ENCODE results near the gene PGM2L1. TPM values are rescaled to one million over a fixed set of nuclear protein-coding genes. Genes with fewer than 3 reads are reported as not detected.

Gene PGM2L1
- polyA plus RNA-seq (2013, experiment 1 of 4), result 7.3 TPM
- 9.8 TPM for polyA plus RNA-seq (2013, experiment 2 of 4)
- polyA plus RNA-seq (2013, experiment 3 of 4), result 6.5 TPM
- 7.3 TPM for polyA plus RNA-seq (2013, experiment 4 of 4)

DNA sequence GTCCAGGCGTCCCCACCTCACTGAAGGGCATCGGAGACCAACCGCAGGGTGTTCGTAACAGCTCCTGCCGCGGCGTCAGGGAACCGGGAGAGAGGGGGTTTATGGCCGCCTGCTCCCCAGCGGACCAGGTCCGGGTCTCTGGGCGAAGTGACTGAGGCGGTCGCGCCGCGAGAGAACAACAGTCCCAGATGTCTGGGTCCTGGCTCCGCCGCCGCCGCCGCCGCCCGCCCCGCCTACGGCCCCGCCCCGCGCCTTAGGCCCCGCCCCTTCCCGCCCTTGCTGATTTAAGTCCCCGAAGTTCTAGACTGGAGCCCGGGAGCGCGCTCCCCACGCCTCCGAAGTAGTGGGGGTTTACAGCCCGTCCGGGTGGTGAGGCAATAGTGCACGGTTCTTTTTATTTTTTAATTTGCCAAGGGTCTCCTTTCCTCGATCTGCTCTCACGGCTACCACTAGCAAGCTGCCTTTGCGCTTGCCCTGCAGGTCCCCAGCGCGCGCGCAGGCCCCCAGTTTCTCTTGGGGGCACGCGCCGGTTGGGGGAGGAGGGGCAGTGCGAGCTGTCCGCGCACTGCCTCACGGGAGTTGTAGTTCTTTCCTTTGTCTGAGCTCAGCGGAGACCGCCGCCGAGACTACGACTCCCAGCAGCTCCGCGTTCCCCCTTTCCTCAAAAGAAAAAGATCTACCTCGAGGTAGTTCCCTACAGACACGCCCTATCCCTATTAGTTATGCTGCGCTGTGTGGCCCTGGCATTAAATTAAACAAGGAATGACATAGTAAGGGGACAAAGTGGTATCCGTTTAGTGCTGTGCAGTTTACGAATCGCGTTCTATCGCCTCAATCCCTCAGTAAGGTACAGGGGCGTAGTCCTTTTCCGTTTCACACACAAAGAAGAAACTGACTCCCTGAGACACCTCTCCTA lies at the start of gene PGM2L1:
TSS of gene PGM2L1 (minus strand) at position 190 of the 916 bp plus-strand sequence. CDS start 272 bp downstream, outside the sequence.
- WGBS, 2 experiments, result 1% methylated on average over 71 of the region's 71 CpGs
- Histone ChIP-seq H3K9me3 (ENCODE audit: control insufficient read depth, low read length) (no peaks in the 10 kb centered on the region), H3K36me3 (ENCODE audit: control insufficient read depth, insufficient read depth, low read length) (no peaks in the 10 kb centered on the region), H3K4me1 (ENCODE audit: control insufficient read depth, insufficient read depth, low read length) (no peaks in the 10 kb centered on the region), H3K27me3 (ENCODE audit: control insufficient read depth, insufficient read depth, low read length, poor library complexity, severe bottlenecking) (no peaks in the 10 kb centered on the region), H3K27ac (ENCODE audit: insufficient read depth, low read depth, low read length, poor library complexity, severe bottlenecking) (peak within 1 kb of the TSS; percentile 27), H3K4me3 (ENCODE audit: insufficient read depth, low read depth, low read length) (peak within 1 kb of the TSS; percentile 79)

DNA sequence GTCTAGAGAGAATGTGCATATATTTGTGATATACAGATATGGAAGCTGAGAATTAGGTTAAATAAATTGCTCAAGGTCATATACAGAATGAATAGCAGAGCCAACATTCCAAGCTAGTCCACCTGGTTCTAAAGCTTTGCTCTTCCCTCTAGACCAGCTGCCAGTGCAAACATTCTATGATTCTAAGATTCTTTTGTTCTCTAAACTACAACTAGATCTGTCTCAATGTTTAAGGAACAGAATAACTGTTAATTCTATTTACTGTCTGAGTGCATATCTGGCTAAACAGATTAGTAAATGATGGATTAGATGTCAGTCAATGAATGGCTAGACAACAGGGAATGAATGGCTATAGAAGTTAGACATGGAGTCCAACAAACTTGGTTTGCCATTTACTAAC lies 49.5 kb upstream of the PGM2L1 start:
- no peaks in the 10 kb centered on the region for H3K36me3 ChIP-seq (ENCODE audit: control insufficient read depth, insufficient read depth, low read length)
- peaks cover 8% of the 10 kb centered on the region for H3K4me1 ChIP-seq (ENCODE audit: control insufficient read depth, insufficient read depth, low read length)
- no peaks in the 10 kb centered on the region for H3K9me3 ChIP-seq (ENCODE audit: control insufficient read depth, low read length)
- no peaks in the 10 kb centered on the region for H3K27me3 ChIP-seq (ENCODE audit: control insufficient read depth, insufficient read depth, low read length, poor library complexity, severe bottlenecking)
- no peak overlapping the region for H3K27ac ChIP-seq (ENCODE audit: insufficient read depth, low read depth, low read length, poor library complexity, severe bottlenecking)
- H3K4me3 ChIP-seq (ENCODE audit: insufficient read depth, low read depth, low read length), result no peak overlapping the region

DNA sequence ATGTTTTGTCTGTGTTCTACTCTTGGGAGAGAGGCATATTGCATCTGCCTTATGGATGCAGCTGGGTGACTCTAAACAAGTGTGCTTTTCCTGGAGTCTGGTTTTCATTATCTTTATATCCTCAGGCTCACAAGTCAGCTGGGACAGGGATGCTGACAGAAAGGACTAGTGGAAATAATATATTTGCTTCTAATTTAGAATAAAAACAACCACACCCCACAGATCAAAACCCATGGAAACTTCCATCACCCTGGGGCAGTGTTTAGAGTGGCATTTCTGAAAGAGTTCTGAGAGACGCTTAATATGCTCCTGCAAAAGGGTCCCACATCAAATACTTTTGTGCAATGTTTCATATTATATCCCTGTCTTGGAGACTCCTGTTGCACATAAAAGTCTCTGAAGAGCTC lies 48.3 kb upstream of the PGM2L1 start:
- no peaks in the 10 kb centered on the region for H3K27me3 ChIP-seq (ENCODE audit: control insufficient read depth, insufficient read depth, low read length, poor library complexity, severe bottlenecking)
- no peak overlapping the region for H3K27ac ChIP-seq (ENCODE audit: insufficient read depth, low read depth, low read length, poor library complexity, severe bottlenecking)
- 89 to 92% methylated on average over 1 of the region's 1 CpG for WGBS, 2 experiments
- H3K4me3 ChIP-seq (ENCODE audit: insufficient read depth, low read depth, low read length), result no peak overlapping the region
- no peaks in the 10 kb centered on the region for H3K36me3 ChIP-seq (ENCODE audit: control insufficient read depth, insufficient read depth, low read length)
- H3K4me1 ChIP-seq (ENCODE audit: control insufficient read depth, insufficient read depth, low read length), result peaks cover 8% of the 10 kb centered on the region
- H3K9me3 ChIP-seq (ENCODE audit: control insufficient read depth, low read length), result no peaks in the 10 kb centered on the region

DNA sequence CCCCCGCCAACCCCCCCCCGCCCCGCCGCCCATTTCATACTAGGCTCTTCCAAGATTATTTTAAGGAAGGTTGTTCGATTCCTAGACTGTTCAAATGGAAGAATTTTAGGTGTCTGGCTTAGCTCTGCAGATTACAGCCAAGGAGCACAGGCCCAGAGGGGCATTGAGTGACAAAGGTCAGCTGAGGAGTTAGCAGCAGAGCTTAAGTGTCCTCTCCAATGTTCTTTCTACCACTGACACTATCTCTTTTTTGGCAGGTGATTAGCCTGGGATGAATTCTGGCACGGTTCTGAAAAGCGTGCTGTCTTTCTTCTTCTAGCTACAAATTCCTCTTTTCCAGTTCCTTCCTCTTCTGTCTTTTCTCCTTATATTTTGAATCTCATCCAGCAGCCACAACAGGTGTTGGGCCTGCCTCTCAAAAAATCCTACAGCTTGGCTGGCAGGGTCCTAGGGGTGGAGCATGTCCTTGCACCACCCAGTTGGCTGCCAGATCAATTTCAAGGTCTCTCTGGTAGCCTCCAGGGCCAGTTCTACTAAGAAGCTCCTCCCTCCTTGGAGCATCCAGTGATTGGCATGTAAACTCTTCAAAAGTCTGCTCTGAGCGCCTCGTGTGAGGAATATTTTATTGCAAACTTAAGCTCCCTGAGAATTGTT lies 46.1 kb upstream of the PGM2L1 start:
- 89 to 94% methylated on average over 6 to 9 of the region's 9 CpGs for whole genome bisulfite sequencing, 2 experiments
- H3K27ac ChIP-seq (ENCODE audit: insufficient read depth, low read depth, low read length, poor library complexity, severe bottlenecking), result no peak overlapping the region
- no peak overlapping the region for H3K4me3 ChIP-seq (ENCODE audit: insufficient read depth, low read depth, low read length)
- H3K36me3 ChIP-seq (ENCODE audit: control insufficient read depth, insufficient read depth, low read length), result no peaks in the 10 kb centered on the region
- no peaks in the 10 kb centered on the region for H3K9me3 ChIP-seq (ENCODE audit: control insufficient read depth, low read length)
- no peaks in the 10 kb centered on the region for H3K27me3 ChIP-seq (ENCODE audit: control insufficient read depth, insufficient read depth, low read length, poor library complexity, severe bottlenecking)
- peaks cover 8% of the 10 kb centered on the region for H3K4me1 ChIP-seq (ENCODE audit: control insufficient read depth, insufficient read depth, low read length)

DNA sequence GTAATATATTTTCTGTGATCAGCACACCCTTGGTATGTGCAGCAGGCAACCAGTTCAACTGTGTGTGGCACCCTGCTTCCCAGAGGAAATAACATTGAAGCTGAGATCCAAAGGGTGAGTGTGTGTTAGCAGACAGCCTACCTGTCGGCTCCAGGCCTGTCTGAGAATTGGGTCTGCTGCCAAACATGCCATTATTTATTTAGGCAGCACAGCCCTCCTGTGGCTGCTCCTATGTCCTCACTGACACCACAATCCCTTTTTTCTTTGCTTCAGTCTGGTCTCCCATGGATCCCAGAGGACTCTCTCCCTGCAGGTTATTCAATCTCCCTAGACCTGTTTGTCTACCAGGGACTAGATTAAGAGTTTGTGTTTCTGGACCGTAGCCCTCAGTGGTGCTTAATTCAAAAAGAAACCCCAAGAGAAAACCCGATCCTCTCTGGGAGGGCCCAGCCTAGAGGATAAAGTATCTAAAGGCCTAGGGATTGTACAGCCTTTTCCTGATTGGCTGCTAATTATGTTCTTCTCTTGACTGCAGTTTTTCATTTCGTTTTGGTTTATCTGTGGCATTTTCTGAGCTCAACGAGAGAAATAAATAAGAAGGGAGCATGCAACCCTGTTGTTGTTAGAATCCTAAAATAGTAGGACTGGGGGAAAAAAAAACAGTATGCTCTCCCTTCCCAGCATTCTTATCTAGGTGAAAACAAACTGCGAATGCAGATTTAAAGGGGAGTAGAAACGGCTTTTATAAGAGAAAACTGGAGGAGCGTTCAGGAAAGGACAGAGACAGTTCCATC lies 45.0 kb upstream of the PGM2L1 start:
- no peak overlapping the region for H3K27ac ChIP-seq (ENCODE audit: insufficient read depth, low read depth, low read length, poor library complexity, severe bottlenecking)
- 63% methylated on average over 8 of the region's 8 CpGs for WGBS, 2 experiments
- H3K27me3 ChIP-seq (ENCODE audit: control insufficient read depth, insufficient read depth, low read length, poor library complexity, severe bottlenecking), result no peaks in the 10 kb centered on the region
- peaks cover 8% of the 10 kb centered on the region for H3K4me1 ChIP-seq (ENCODE audit: control insufficient read depth, insufficient read depth, low read length)
- no peaks in the 10 kb centered on the region for H3K9me3 ChIP-seq (ENCODE audit: control insufficient read depth, low read length)
- H3K36me3 ChIP-seq (ENCODE audit: control insufficient read depth, insufficient read depth, low read length), result no peaks in the 10 kb centered on the region
- no peak overlapping the region for H3K4me3 ChIP-seq (ENCODE audit: insufficient read depth, low read depth, low read length)

DNA sequence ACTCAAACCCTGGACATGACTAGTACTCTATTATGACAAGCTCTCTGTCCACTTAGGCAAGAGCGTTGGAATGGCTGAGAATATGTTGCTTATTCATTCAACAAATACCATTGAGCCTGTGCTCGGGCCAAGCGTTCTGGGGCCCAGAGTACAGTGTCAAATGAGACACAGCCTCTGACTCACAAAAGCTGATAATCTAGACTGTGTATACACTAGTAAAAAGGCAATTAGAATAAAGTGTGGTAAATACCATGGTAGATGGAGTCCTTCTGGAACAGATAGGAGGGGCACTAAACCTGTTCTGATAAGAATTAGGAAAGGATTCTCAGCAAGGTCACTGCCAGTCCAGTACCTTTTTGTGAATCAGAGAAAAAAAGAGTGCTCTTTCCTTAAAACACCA lies 44.4 kb upstream of the PGM2L1 start:
- no peaks in the 10 kb centered on the region for H3K9me3 ChIP-seq (ENCODE audit: control insufficient read depth, low read length)
- no peaks in the 10 kb centered on the region for H3K36me3 ChIP-seq (ENCODE audit: control insufficient read depth, insufficient read depth, low read length)
- peaks cover 8% of the 10 kb centered on the region for H3K4me1 ChIP-seq (ENCODE audit: control insufficient read depth, insufficient read depth, low read length)
- WGBS, 2 experiments, result 86 to 90% methylated on average over 3 of the region's 3 CpGs
- no peaks in the 10 kb centered on the region for H3K27me3 ChIP-seq (ENCODE audit: control insufficient read depth, insufficient read depth, low read length, poor library complexity, severe bottlenecking)
- no peak overlapping the region for H3K27ac ChIP-seq (ENCODE audit: insufficient read depth, low read depth, low read length, poor library complexity, severe bottlenecking)
- H3K4me3 ChIP-seq (ENCODE audit: insufficient read depth, low read depth, low read length), result no peak overlapping the region

DNA sequence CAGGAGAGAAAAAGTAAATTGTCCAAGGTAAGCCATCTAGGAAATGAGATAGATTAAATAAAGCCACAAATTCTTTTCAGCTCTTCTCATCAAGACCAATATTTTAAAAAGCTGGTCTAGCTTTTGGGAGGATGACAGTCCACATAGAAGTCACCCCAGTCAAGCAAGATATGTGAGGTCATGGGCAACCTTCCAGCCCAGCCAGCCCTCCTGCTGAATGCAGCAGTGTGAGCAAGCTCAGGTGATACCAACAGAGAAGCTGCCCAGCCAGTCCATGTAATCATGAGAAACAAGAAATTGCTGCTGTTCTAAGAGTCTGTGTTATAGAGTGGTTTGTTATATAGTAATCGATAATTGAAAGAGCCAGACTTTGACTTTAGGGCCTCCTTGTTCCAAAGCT lies 40.4 kb upstream of the PGM2L1 start:
- no CpG with 5 or more reads among the region's 1 CpG for WGBS, 2 experiments

DNA sequence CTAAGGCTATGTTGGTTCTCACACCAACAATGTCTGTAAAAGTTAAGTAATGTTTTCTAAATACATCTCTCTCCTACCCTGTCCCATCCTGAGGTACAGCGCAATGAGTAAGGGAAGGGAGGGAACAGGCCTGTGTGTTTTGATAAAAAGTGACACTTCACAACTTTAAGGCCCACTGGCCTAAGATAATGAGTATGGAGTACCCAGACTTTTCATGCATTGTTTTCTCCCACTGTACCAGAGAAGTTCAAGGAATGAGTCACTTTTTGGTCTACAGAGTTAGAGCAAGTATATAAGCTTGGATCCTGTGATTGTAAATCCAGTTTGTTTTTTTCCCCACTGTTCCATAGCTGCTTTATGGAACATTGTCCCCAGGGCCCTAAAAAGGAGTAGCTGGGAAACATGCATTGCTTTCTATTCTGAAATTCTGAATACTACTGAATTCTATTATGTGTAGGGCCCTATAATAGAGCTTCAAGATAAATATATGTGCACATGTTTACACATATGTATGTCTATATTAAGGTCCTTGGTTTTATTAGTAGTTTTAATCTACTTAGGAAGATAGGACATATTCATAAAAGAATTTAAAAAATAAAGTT lies 39.3 kb upstream of the PGM2L1 start:
- Histone ChIP-seq H3K27ac (ENCODE audit: insufficient read depth, low read depth, low read length, poor library complexity, severe bottlenecking) (no peak overlapping the region), H3K27me3 (ENCODE audit: control insufficient read depth, insufficient read depth, low read length, poor library complexity, severe bottlenecking) (no peaks in the 10 kb centered on the region), H3K4me3 (ENCODE audit: insufficient read depth, low read depth, low read length) (no peak overlapping the region), H3K4me1 (ENCODE audit: control insufficient read depth, insufficient read depth, low read length) (no peaks in the 10 kb centered on the region), H3K36me3 (ENCODE audit: control insufficient read depth, insufficient read depth, low read length) (no peaks in the 10 kb centered on the region), H3K9me3 (ENCODE audit: control insufficient read depth, low read length) (no peaks in the 10 kb centered on the region)
- WGBS, 2 experiments, result 100% methylated on average over 1 of the region's 1 CpG

More for the DNA sequence above, 40.4 kb upstream of the PGM2L1 start:
- H3K27me3 ChIP-seq (ENCODE audit: control insufficient read depth, insufficient read depth, low read length, poor library complexity, severe bottlenecking), result no peaks in the 10 kb centered on the region
- no peak overlapping the region for H3K4me3 ChIP-seq (ENCODE audit: insufficient read depth, low read depth, low read length)
- no peaks in the 10 kb centered on the region for H3K36me3 ChIP-seq (ENCODE audit: control insufficient read depth, insufficient read depth, low read length)
- no peak overlapping the region for H3K27ac ChIP-seq (ENCODE audit: insufficient read depth, low read depth, low read length, poor library complexity, severe bottlenecking)
- H3K4me1 ChIP-seq (ENCODE audit: control insufficient read depth, insufficient read depth, low read length), result peaks cover 8% of the 10 kb centered on the region
- H3K9me3 ChIP-seq (ENCODE audit: control insufficient read depth, low read length), result no peaks in the 10 kb centered on the region

DNA sequence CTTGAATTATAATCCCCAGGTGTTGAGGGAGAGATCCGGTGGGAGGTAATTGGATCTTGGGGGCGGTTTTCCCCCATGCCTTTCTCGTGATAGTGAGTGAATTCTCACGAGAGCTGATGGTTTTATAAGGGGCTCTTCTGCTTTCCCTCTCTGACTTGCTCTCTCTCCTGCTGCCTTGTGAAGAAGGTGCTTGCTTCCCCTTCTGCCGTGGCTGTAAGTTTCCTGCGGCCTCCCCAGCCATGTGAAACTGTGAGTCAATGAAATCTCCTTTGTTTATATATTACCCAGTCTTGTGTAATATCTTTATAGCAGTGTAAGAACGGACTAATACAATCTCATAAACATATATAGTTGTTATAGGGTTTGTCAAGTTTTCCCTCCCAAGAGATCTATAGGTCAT lies 36.3 kb upstream of the PGM2L1 start:
- Histone ChIP-seq H3K4me1 (ENCODE audit: control insufficient read depth, insufficient read depth, low read length) (no peaks in the 10 kb centered on the region), H3K27me3 (ENCODE audit: control insufficient read depth, insufficient read depth, low read length, poor library complexity, severe bottlenecking) (no peaks in the 10 kb centered on the region), H3K9me3 (ENCODE audit: control insufficient read depth, low read length) (no peaks in the 10 kb centered on the region), H3K27ac (ENCODE audit: insufficient read depth, low read depth, low read length, poor library complexity, severe bottlenecking) (no peak overlapping the region), H3K4me3 (ENCODE audit: insufficient read depth, low read depth, low read length) (no peak overlapping the region), H3K36me3 (ENCODE audit: control insufficient read depth, insufficient read depth, low read length) (no peaks in the 10 kb centered on the region)
- 84 to 88% methylated on average over 4 to 5 of the region's 7 CpGs for WGBS, 2 experiments

All from ectodermal cell (in vitro differentiated cells).